ENCODE measurements around the gene HIF3A. TPM values are rescaled to one million over a fixed set of nuclear protein-coding genes. Genes with fewer than 3 reads are reported as not detected.

HIF3A gene
- total RNA-seq, 1 experiment from 2014 or later = 0.98 TPM

- Histone ChIP-seq H3K36me3 (ENCODE audit: control insufficient read depth in 1 of 2, insufficient read depth in 2 of 2, low read length in 2 of 2) (no peaks in the 10 kb centered on the region), H3K4me1 (ENCODE audit: control insufficient read depth in 1 of 2, insufficient read depth in 2 of 2, low read length in 2 of 2) (peaks cover 0 to 27% of the 10 kb centered on the region in 2 experiments; a peak in 2 of 4 replicates), H2AFZ (ENCODE audit: low read depth, low read length, poor library complexity, severe bottlenecking) (no peak overlapping the region), H3K27ac (ENCODE audit: low read depth, low read length) (no peak overlapping the region), H3K4me2 (ENCODE audit: low read length) (no peak overlapping the region), H3K4me3 (replicated peaks in 1 of 2; ENCODE audit: low read depth in 1 of 2, low read length in 2 of 2) (no peak overlapping the region), H4K20me1 (ENCODE audit: insufficient read depth) (no peaks in the 10 kb centered on the region), H3K27me3 (ENCODE audit: insufficient read depth, low read length) (no peaks in the 10 kb centered on the region), H3K9me3 (ENCODE audit: control insufficient read depth in 1 of 2, insufficient read depth in 1 of 2, low read depth in 1 of 2, low read length in 2 of 2) (no peaks in the 10 kb centered on the region), H3K9ac (ENCODE audit: low read length) (no peak overlapping the region), H3K79me2 (ENCODE audit: insufficient read depth, low read length) (peaks cover 33% of the 10 kb centered on the region), H3K9me2 (ENCODE audit: insufficient read depth) (no peaks in the 10 kb centered on the region)
- no peak for DNase-seq (ENCODE audit: low read depth, low spot score)
- ATAC-seq = no peak
- no peak for TF ChIP-seq RAD21 (IDR thresholded peaks at IDR 0.05; ENCODE audit: low read depth)
- no peak for TF ChIP-seq SRF (IDR thresholded peaks at IDR 0.05; ENCODE audit: low read depth)
- TF ChIP-seq EGR1 (IDR thresholded peaks at IDR 0.05; ENCODE audit: low read depth) = no peak
- TF ChIP-seq POLR2AphosphoS5 (IDR thresholded peaks at IDR 0.05; ENCODE audit: low read depth, low read length) = no peak
- TF ChIP-seq SIN3A (IDR thresholded peaks at IDR 0.05; ENCODE audit: low read depth) = no peak
- TF ChIP-seq EZH2 (IDR thresholded peaks at IDR 0.05) = no peak
- TF ChIP-seq ZFX (IDR thresholded peaks at IDR 0.05) = no peak
- no peak for TF ChIP-seq ZBTB33 (IDR thresholded peaks at IDR 0.05; ENCODE audit: extremely low read depth, insufficient replicate concordance, low read length)
- no peak for TF ChIP-seq CEBPB (IDR thresholded peaks at IDR 0.05; ENCODE audit: low read depth)
- TF ChIP-seq ATF3 (IDR thresholded peaks at IDR 0.05) = no peak
- no peak for TF ChIP-seq ZNF274 (IDR thresholded peaks at IDR 0.05; ENCODE audit: low read depth, low read length)
- TF ChIP-seq SP1 (IDR thresholded peaks at IDR 0.05; ENCODE audit: low read depth) = no peak
- no peak for TF ChIP-seq REST (IDR thresholded peaks at IDR 0.05; ENCODE audit: low read depth)
- TF ChIP-seq FOSL1 (IDR thresholded peaks at IDR 0.05; ENCODE audit: low read depth) = no peak
- TF ChIP-seq JUND (IDR thresholded peaks at IDR 0.05) = no peak
- no peak for TF ChIP-seq EZH2phosphoT487 (IDR thresholded peaks at IDR 0.05; ENCODE audit: borderline replicate concordance)
- TF ChIP-seq MAX (IDR thresholded peaks at IDR 0.05) = no peak
- TF ChIP-seq TCF7L2 (IDR thresholded peaks at IDR 0.05; ENCODE audit: borderline replicate concordance, extremely low read depth, insufficient read depth, insufficient read length) = no peak
- no peak for TF ChIP-seq CBX3 (IDR thresholded peaks at IDR 0.05; ENCODE audit: low read depth)
- no peak for TF ChIP-seq YY1 (IDR thresholded peaks at IDR 0.05; ENCODE audit: extremely low read depth, insufficient replicate concordance, low read depth, low read length)
- CTCF ChIA-PET = no interaction called here
- no TSS peak for BruUV-seq (replicated peaks)
- POLR2A ChIA-PET = no interaction called here
- RAD21 ChIA-PET (ENCODE audit: low non-redundant PET in 1 of 2, low total read pairs in 2 of 2, uncharacterized antibody in 2 of 2, unreplicated experiment in 2 of 2) = no interaction called here
- intact Hi-C loops (cut with micrococcal nuclease) = no loop called here
These were observed 48.3 kb downstream of the HIF3A start for GRCh38 chr19:46345157-46345556.

Measured in HCT116 (cell line).